Body of pancreas (tissue), 4 donors: ENCODE results near the gene CCDC137.

Experiments
- CTCF ChIP-seq, 7 experiments: fragments of 450-650 bp in 4 of 7; fragments of 200-600 bp in 3 of 7; sonication (generic) in 3 of 7; IDR thresholded peaks; one replicate each; pipeline ENCODE4 v1.5.1; 2016 to 2019; ENCODE audit warnings: antibody characterized with exemption in 7 of 7
- POLR2A ChIP-seq, 3 donors: fragments of 450-650 bp; IDR thresholded peaks; one replicate each; pipeline ENCODE4 v1.6.1; 2016; ENCODE audit warnings: antibody characterized with exemption in 3 of 3, mild to moderate bottlenecking in 2 of 3

GRCh38 chr17:81638683-81639082 is 27.9 kb upstream of the CCDC137 start:
- TF ChIP-seq CTCF (IDR thresholded peaks at IDR 0.05) (no peak), POLR2A (IDR thresholded peaks at IDR 0.05) (no peak)
